Heart left ventricle (tissue), 16 donors: ENCODE measurements around the gene PRKAG3. TPM values are rescaled to one million over a fixed set of nuclear protein-coding genes. Genes with fewer than 3 reads are reported as not detected.

Source experiments
- ATAC-seq, 4 donors: fragments of 200-7000 bp; cut with Tn5 transposase; one replicate each; pipeline ENCODE4 v1.9.1; 2020 to 2022; ENCODE audit warnings: moderate library complexity in 4 of 4, mild to moderate bottlenecking in 3 of 4, moderate number of reproducible peaks in 1 of 4
- DNase-seq, 5 donors: peaks; one replicate each; pipeline ENCODE4 v3.0.0-alpha.2; 2020
- H3K27ac ChIP-seq, 12 donors: fragments of 200-600 bp; sonication (generic) in 4 of 12; one replicate each; pipeline versions ENCODE4 v1.5.0 to v1.8.0; 2016 to 2022; ENCODE audit warnings: mild to moderate bottlenecking in 2 of 12
- H3K27me3 ChIP-seq, 9 donors: fragments of 200-600 bp; sonication (generic) in 2 of 9; one replicate each; pipeline versions ENCODE4 v1.5.1 to v1.8.0; 2016 to 2022; ENCODE audit warnings: mild to moderate bottlenecking in 3 of 9
- H3K36me3 ChIP-seq, 9 donors: fragments of 200-600 bp; sonication (generic) in 2 of 9; one replicate each; pipeline versions ENCODE4 v1.5.0 to v1.8.0; 2018 to 2022; ENCODE audit warnings: mild to moderate bottlenecking in 2 of 9
- H3K4me1 ChIP-seq, 12 donors: fragments of 200-600 bp; sonication (generic) in 4 of 12; one replicate each; pipeline versions ENCODE4 v1.5.0 to v1.8.0; 2016 to 2022; ENCODE audit warnings: mild to moderate bottlenecking in 3 of 12
- H3K4me3 ChIP-seq, 12 donors: fragments of 200-600 bp; sonication (generic) in 4 of 12; one replicate each; pipeline versions ENCODE4 v1.5.0 to v1.8.0; 2017 to 2022; ENCODE audit warnings: mild to moderate bottlenecking in 9 of 12, moderate library complexity in 4 of 12
- H3K9me3 ChIP-seq, 12 donors: fragments of 200-600 bp; sonication (generic) in 4 of 12; one replicate each; pipeline versions ENCODE4 v1.5.0 to v1.8.0; 2016 to 2022; ENCODE audit warnings: mild to moderate bottlenecking in 1 of 12
- POLR2A ChIP-seq, 2 donors: fragments of 450-650 bp; IDR thresholded peaks; one replicate each; pipeline ENCODE4 v1.6.1; 2017; ENCODE audit warnings: antibody characterized with exemption in 2 of 2, mild to moderate bottlenecking in 2 of 2, moderate library complexity in 2 of 2
- WGBS, 4 donors: extraction: QIAGEN DNeasy Blood & Tissue Kit in 2 of 4; methylation state at CpG; one replicate each; pipeline versions ENCODE4 v1.1.5 to v1.1.7; 2013 to 2018; 5-methylcytosine and 5-hydroxymethylcytosine counted together
- intact Hi-C, 10 donors: fragments of 100-400 bp; cut with DNase I; formaldehyde crosslinking; loops; one replicate each; pipeline versions ENCODE4 v1.11.1 to v1.14.2; 2022
- long read RNA-seq, 3 donors: library from polyadenylated mRNA; unstranded; transcript quantifications; one replicate each; pipeline ENCODE4 v2.0.0, GENCODE V29; 2020 to 2021
- polyA plus RNA-seq, 2 donors: library from polyadenylated mRNA; stranded (reverse); fragments of 200-250 nt; gene quantifications; one replicate each; pipeline ENCODE4 v1.2.3, GENCODE V29; 2013
- total RNA-seq, 9 donors: library from RNA; depleted of rRNA in 2 of 9; stranded (reverse); fragments of >200 nt in 2 of 9; fragmentation: NEBNext Ultra II Directional in 3 of 9; extraction: Animal tissue kit (Norgen Biotek cat#: 25700) in 3 of 9; gene quantifications; one replicate each; pipeline versions ENCODE4 v1.1.0 to v1.2.4, GENCODE V29; 2016 to 2023
- TF ChIP-seq, protein P1 (sequence below), 12 donors: fragments of 200-600 bp; sonication (generic) in 4 of 12; IDR thresholded peaks; one replicate each; pipeline versions ENCODE4 v1.5.0 to v1.8.0; 2018 to 2022; ENCODE audit warnings: antibody characterized with exemption in 12 of 12, mild to moderate bottlenecking in 5 of 12
- donor health status: ischemic (EF 13 %, LVEDD 7.1; RV severe dilation, severe dysfunction).
- donor health status: healthy with polysubstance abuse.
- donor health status: DM: no; HTN: yes; CAD: no.
- donor health status: DM: no; HTN: no; CAD: no.
- donor health status: ischemic (EF 25% LVEDD 6.9; RV normal size, moderate dysfunction).
- donor health status: ischemic (EF 25% LVEDD 5.7; RV mildly dilated, moderate dysfunction).
- donor health status: healthy.
- donor health status: DM: yes; HTN: yes; CAD: no.
- donor health status: ischemic (EF 35%, LVEDD 5.7; RV mildly dilated, moderate dysfunction).
- donor health status: nonischemic (EF 11% LVEDD 7.7; RV severe dilation, severe dysfunction).
- donor health status: DM: yes; HTN: yes; CAD: no.
- donor health status: PGD.
- donor health status: ischemic (EF 29% LVEDD 5.4; RV normal size, mild dysfunction).
- donor health status: nonischemic (EF 23%, LVEDD 6.1; RV moderate dilation, normal function).

PRKAG3 gene
- total RNA-seq (not detected), polyA plus RNA-seq (under 1 TPM in 1 of 2 donors, not detected in 1; 0.06 TPM)
- long read RNA-seq, donor 1: 0 reads
- long read RNA-seq, donor 2: 0 reads
- long read RNA-seq, donor 3: 0 reads

GRCh38 chr2:218831378-218831990 lies at the start of gene PRKAG3:
Gene PRKAG3 (minus strand): TSS chr2:218831803.
- TF ChIP-seq POLR2A (IDR thresholded peaks at IDR 0.05): no peak
- TF ChIP-seq, protein P1, sequence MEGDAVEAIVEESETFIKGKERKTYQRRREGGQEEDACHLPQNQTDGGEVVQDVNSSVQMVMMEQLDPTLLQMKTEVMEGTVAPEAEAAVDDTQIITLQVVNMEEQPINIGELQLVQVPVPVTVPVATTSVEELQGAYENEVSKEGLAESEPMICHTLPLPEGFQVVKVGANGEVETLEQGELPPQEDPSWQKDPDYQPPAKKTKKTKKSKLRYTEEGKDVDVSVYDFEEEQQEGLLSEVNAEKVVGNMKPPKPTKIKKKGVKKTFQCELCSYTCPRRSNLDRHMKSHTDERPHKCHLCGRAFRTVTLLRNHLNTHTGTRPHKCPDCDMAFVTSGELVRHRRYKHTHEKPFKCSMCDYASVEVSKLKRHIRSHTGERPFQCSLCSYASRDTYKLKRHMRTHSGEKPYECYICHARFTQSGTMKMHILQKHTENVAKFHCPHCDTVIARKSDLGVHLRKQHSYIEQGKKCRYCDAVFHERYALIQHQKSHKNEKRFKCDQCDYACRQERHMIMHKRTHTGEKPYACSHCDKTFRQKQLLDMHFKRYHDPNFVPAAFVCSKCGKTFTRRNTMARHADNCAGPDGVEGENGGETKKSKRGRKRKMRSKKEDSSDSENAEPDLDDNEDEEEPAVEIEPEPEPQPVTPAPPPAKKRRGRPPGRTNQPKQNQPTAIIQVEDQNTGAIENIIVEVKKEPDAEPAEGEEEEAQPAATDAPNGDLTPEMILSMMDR (IDR thresholded peaks at IDR 0.05): no peak
- ATAC-seq (peak in 3 of 4 donors; percentile 30 to 59 (median 34)), DNase-seq (peak in 3 of 5 donors; percentile 18 to 68 (median 50))
- Histone ChIP-seq H3K4me1 (peaks cover 0 to 32% (median 6%) of the 10 kb centered on the region in 12 donors), H3K27ac (peak within 1 kb of the TSS; percentile 17 to 90 (median 68)), H3K9me3 (no peaks in the 10 kb centered on the region), H3K36me3 (no peaks in the 10 kb centered on the region), H3K27me3 (peaks cover 0 to 38% (median 0%) of the 10 kb centered on the region in 9 donors), H3K4me3 (no peak within 1 kb of the TSS)
- 60 to 75% (median 71%) methylated on average over 12 to 18 of the region's 18 CpGs for WGBS, 4 donors
- intact Hi-C loops: loop anchor here in 1 of 10 donors (5.0 kb wide), 1 partner anchor 84 kb away; no protein-coding TSS in a partner anchor

- TF ChIP-seq, protein P1 (IDR thresholded peaks at IDR 0.05): no peak
- no peak for TF ChIP-seq POLR2A (IDR thresholded peaks at IDR 0.05)
- DNase-seq: no peak
- no peaks in the 10 kb centered on the region for H3K9me3 ChIP-seq
- WGBS, 4 donors: 8 to 28% (median 12%) methylated on average over 15 to 24 of the region's 24 CpGs
- peaks cover 31 to 93% (median 67%) of the 10 kb centered on the region in 9 donors for H3K27me3 ChIP-seq
- no peak overlapping the region for H3K27ac ChIP-seq
- no peak for ATAC-seq
- peak overlapping the region in 7 of 12 donors; percentile 10 to 46 (median 26) for H3K4me3 ChIP-seq
- H3K36me3 ChIP-seq: no peaks in the 10 kb centered on the region
- peaks cover 0 to 38% (median 18%) of the 10 kb centered on the region in 12 donors for H3K4me1 ChIP-seq
- intact Hi-C loops: no loop called here
Observed at GRCh38 chr2:218880859-218881594, 49.4 kb upstream of the PRKAG3 start.

GRCh38 chr2:218880102-218880858 lies 48.7 kb upstream of the PRKAG3 start, which contains the start of gene WNT10A:
Gene WNT10A (plus strand): TSS chr2:218880852. CDS start chr2:218880996, 144 bp downstream.
- ATAC-seq: peak in 1 of 4 donors; percentile 4
- no peaks in the 10 kb centered on the region for H3K9me3 ChIP-seq
- intact Hi-C loops: no loop called here
- WGBS, 4 donors: 0 to 11% (median 2%) methylated on average over 7 to 58 of the region's 58 CpGs
- H3K4me1 ChIP-seq: peaks cover 0 to 38% (median 18%) of the 10 kb centered on the region in 12 donors
- peak within 1 kb of the TSS in 10 of 12 donors; percentile 1 to 46 (median 22) for H3K4me3 ChIP-seq
- H3K27me3 ChIP-seq: peaks cover 34 to 99% (median 73%) of the 10 kb centered on the region in 9 donors
- TF ChIP-seq, protein P1 (IDR thresholded peaks at IDR 0.05): no peak
- no peak for TF ChIP-seq POLR2A (IDR thresholded peaks at IDR 0.05)
- no peak within 1 kb of the TSS for H3K27ac ChIP-seq
- peak in 1 of 5 donors; percentile 68 for DNase-seq
- no peaks in the 10 kb centered on the region for H3K36me3 ChIP-seq
